Endothelial cell of umbilical vein (primary cell): ENCODE results near the gene HLA-DQA1. TPM values are rescaled to one million over a fixed set of nuclear protein-coding genes. Genes with fewer than 3 reads are reported as not detected.

Experiments
- BruUV-seq: library from RNA; stranded (reverse); fragments of 400-500 nt; replicated peaks from 2 replicates; lab custom pipeline; 2021; lab: Mats Ljungman, UMichigan
- CTCF ChIA-PET: fragments of 300-600, 350-600 bp; sonication (Branson Sonifier 250); formaldehyde crosslinking; loops from one replicate; lab custom pipeline; 2021; ENCODE audit warnings: antibody characterized with exemption, inconsistent platforms; lab: Charles Lee
- POLR2A ChIA-PET: fragments of 300-600, 350-600 bp; sonication (Branson Sonifier 250); formaldehyde crosslinking; loops from one replicate; lab custom pipeline; 2021; ENCODE audit warnings: antibody characterized with exemption, inconsistent platforms; lab: Charles Lee
- DNase-seq: peaks from one replicate; pipeline ENCODE4 v3.0.0-alpha.2; 2011; ENCODE audit warnings: low read depth, low spot score
- FAIRE-seq: peaks from 2 replicates; lab custom pipeline; 2011; peaks lifted over from hg19 to GRCh38; lab: Jason Lieb, UNC
- H2AFZ ChIP-seq: 2 replicates; pipeline ENCODE4 v1.6.0; 2012; ENCODE audit warnings: low read depth, low read length, control low read depth, inconsistent platforms
- H3K27ac ChIP-seq: 2 replicates; pipeline ENCODE4 v1.5.1; 2011; ENCODE audit warnings: low read depth, mild to moderate bottlenecking, control low read depth, low read length, moderate library complexity; ENCODE audit not compliant: insufficient read depth
- H3K27me3 ChIP-seq, 2 experiments: 2 replicates each; pipeline versions ENCODE4 v1.6.0 to v1.6.1; 2011; ENCODE audit warnings: low read length in 2 of 2, mixed read lengths in 1 of 2; ENCODE audit not compliant: control insufficient read depth in 2 of 2, insufficient read depth in 2 of 2
- H3K36me3 ChIP-seq, 2 experiments: 2 replicates in 1 of 2; 3 replicates in 1 of 2; pipeline ENCODE4 v1.5.1; 2011; ENCODE audit warnings: low read length in 2 of 2, mild to moderate bottlenecking in 1 of 2, moderate library complexity in 1 of 2; ENCODE audit not compliant: control insufficient read depth in 2 of 2, insufficient read depth in 2 of 2; ENCODE audit errors: extremely low read depth in 1 of 2
- H3K4me1 ChIP-seq: 3 replicates; pipeline ENCODE4 v1.5.1; 2011; ENCODE audit warnings: mild to moderate bottlenecking, low read length; ENCODE audit not compliant: control insufficient read depth, insufficient read depth; ENCODE audit errors: extremely low read depth
- H3K4me2 ChIP-seq: 2 replicates; pipeline ENCODE4 v1.6.1; 2011; ENCODE audit warnings: low read length, control low read depth, mixed read lengths; ENCODE audit not compliant: insufficient read depth
- H3K4me3 ChIP-seq, 3 experiments: fragments of 200-600 bp in 1 of 3; sonication (generic), shearing (Covaris generic) in 1 of 3; replicated peaks in 1 of 3; 2 replicates each; pipeline ENCODE4 v1.5.1; 2011 to 2016; ENCODE audit warnings: control low read depth in 3 of 3, low read length in 3 of 3, mild to moderate bottlenecking in 2 of 3, inconsistent platforms in 1 of 3, low read depth in 1 of 3, moderate library complexity in 1 of 3; ENCODE audit not compliant: insufficient read depth in 1 of 3
- H3K79me2 ChIP-seq: 2 replicates; pipeline ENCODE4 v1.6.0; 2012; ENCODE audit warnings: low read length, inconsistent platforms; ENCODE audit not compliant: control insufficient read depth, insufficient read depth
- H3K9ac ChIP-seq: replicated peaks from 2 replicates; pipeline ENCODE3; 2011; ENCODE audit warnings: low read length, control low read depth; ENCODE audit not compliant: insufficient read depth; ENCODE audit errors: extremely low read depth
- H3K9me1 ChIP-seq: replicated peaks from 3 replicates; pipeline ENCODE4 v1.6.0; 2011; ENCODE audit warnings: mild to moderate bottlenecking, low read length; ENCODE audit not compliant: control insufficient read depth, insufficient read depth; ENCODE audit errors: extremely low read depth
- H3K9me3 ChIP-seq: replicated peaks from 2 replicates; pipeline ENCODE4 v1.5.1; 2012; ENCODE audit warnings: low read length, inconsistent platforms; ENCODE audit not compliant: control insufficient read depth, insufficient read depth
- H4K20me1 ChIP-seq: replicated peaks from 2 replicates; pipeline ENCODE3; 2011; ENCODE audit warnings: mild to moderate bottlenecking, low read length; ENCODE audit not compliant: control insufficient read depth, insufficient read depth; ENCODE audit errors: extremely low read depth
- CTCF ChIP-seq, 2 donors: IDR thresholded peaks; 1 replicate in 1 of 2; 2 replicates in 1 of 2; pipeline ENCODE4 v1.5.1; 2011; ENCODE audit warnings: low read length in 2 of 2, mild to moderate bottlenecking in 2 of 2, moderate library complexity in 2 of 2, control low read depth in 1 of 2, inconsistent platforms in 1 of 2, low read depth in 1 of 2; ENCODE audit not compliant: insufficient read depth in 1 of 2; ENCODE audit errors: extremely low read depth in 1 of 2
- EZH2 ChIP-seq: IDR thresholded peaks from 2 replicates; pipeline ENCODE4 v1.6.1; 2012; ENCODE audit warnings: borderline replicate concordance, low read depth, mild to moderate bottlenecking, moderate library complexity, low read length, inconsistent platforms; ENCODE audit not compliant: severe bottlenecking
- FOS ChIP-seq: IDR thresholded peaks from 2 replicates; pipeline ENCODE4 v1.6.1; 2011; ENCODE audit warnings: mild to moderate bottlenecking, low read length, moderate library complexity, borderline replicate concordance; ENCODE audit not compliant: insufficient read depth
- GATA2 ChIP-seq: IDR thresholded peaks from 2 replicates; pipeline ENCODE4 v1.7.0; 2011; ENCODE audit warnings: low read depth, mild to moderate bottlenecking, moderate library complexity, mixed read lengths, low read length; ENCODE audit not compliant: insufficient read length, insufficient read depth
- JUN ChIP-seq: IDR thresholded peaks from 2 replicates; pipeline ENCODE4 v1.6.1; 2011; ENCODE audit warnings: borderline replicate concordance, low read depth; ENCODE audit not compliant: insufficient read length, insufficient read depth
- MAX ChIP-seq: IDR thresholded peaks from 2 replicates; pipeline ENCODE4 v1.6.1; 2011; ENCODE audit not compliant: insufficient read depth, insufficient read length
- MYC ChIP-seq: IDR thresholded peaks from one replicate; pipeline ENCODE4 v1.6.1; 2011; ENCODE audit warnings: mild to moderate bottlenecking, low read depth, low read length
- POLR2A ChIP-seq: IDR thresholded peaks from 2 replicates; pipeline ENCODE4 v1.6.1; 2012; ENCODE audit warnings: low read depth, mild to moderate bottlenecking, control low read depth, low read length
- POLR2AphosphoS5 ChIP-seq: IDR thresholded peaks from 2 replicates; pipeline ENCODE4 v1.6.1; 2012; ENCODE audit warnings: low read depth, mild to moderate bottlenecking, control low read depth, low read length, moderate library complexity; ENCODE audit not compliant: insufficient read depth
- dilution Hi-C: fragments of 300-500 bp; cut with MboI; formaldehyde crosslinking; loops from one replicate; pipeline ENCODE4 v1.15.0; 2019; ENCODE audit warnings: low sequenced_read_pairs; ENCODE audit not compliant: extremely low pct_ligation_motif_present
- intact Hi-C: fragments of 100-400 bp; cut with micrococcal nuclease; formaldehyde crosslinking; loops from one replicate; pipeline ENCODE4 v1.10.0; 2022
- polyA plus RNA-seq, 4 experiments: library from polyadenylated mRNA; depleted of rRNA in 3 of 4; stranded (reverse) in 3 of 4; unstranded in 1 of 4; fragments of >200 nt; gene quantifications; 2 replicates each; pipeline versions ENCODE4 v1.2.1 to v1.2.3, GENCODE V29; 2011 to 2012; ENCODE audit warnings: missing spikeins in 1 of 4
- total RNA-seq: library from RNA; stranded (reverse); gene quantifications from 2 replicates; pipeline ENCODE4 v1.2.3, GENCODE V29; 2021

The HLA-DQA1 gene
- total and polyA plus RNA-seq, 2 donors (not counting 3 experiments of a cell fraction or from before 2014, with no cell fraction given) = not detected

- no peaks in the 10 kb centered on the region for H3K9me1 ChIP-seq
- peaks cover 0 to 3% of the 10 kb centered on the region in 2 experiments for H3K27me3 ChIP-seq
- no peak for TF ChIP-seq FOS
- no peak overlapping the region for H3K27ac ChIP-seq
- H3K9ac ChIP-seq = no peak overlapping the region
- no peak for DNase-seq
- no peak overlapping the region for H2AFZ ChIP-seq
- H3K9me3 ChIP-seq = no peaks in the 10 kb centered on the region
- POLR2A ChIA-PET = no interaction called here
- H3K4me2 ChIP-seq = no peak overlapping the region
- FAIRE-seq = no peak
- H3K4me3 ChIP-seq = no peak overlapping the region
- no TSS peak for BruUV-seq
- H3K36me3 ChIP-seq = no peaks in the 10 kb centered on the region
- CTCF ChIA-PET = no interaction called here
- dilution Hi-C loops = no loop called here
- intact Hi-C loops = no loop called here
- no peaks in the 10 kb centered on the region for H3K79me2 ChIP-seq
- H3K4me1 ChIP-seq = no peaks in the 10 kb centered on the region
- H4K20me1 ChIP-seq = no peaks in the 10 kb centered on the region
Observed at GRCh38 chr6:32604434-32604877, 32.8 kb upstream of the HLA-DQA1 start.

GRCh38 chr6:32607263-32607987 is 29.8 kb upstream of the HLA-DQA1 start:
- DNase-seq (no peak), FAIRE-seq (no peak)
- H3K27me3 ChIP-seq = peaks cover 0 to 3% of the 10 kb centered on the region in 2 experiments
- dilution Hi-C loops (no loop called here), intact Hi-C loops (no loop called here)
- CTCF ChIA-PET = no interaction called here
- no peaks in the 10 kb centered on the region for H3K9me3 ChIP-seq
- H3K79me2 ChIP-seq = no peaks in the 10 kb centered on the region
- H2AFZ ChIP-seq = no peak overlapping the region
- BruUV-seq = no TSS peak
- H3K4me2 ChIP-seq = no peak overlapping the region
- H3K9me1 ChIP-seq = no peaks in the 10 kb centered on the region
- no peak overlapping the region for H3K4me3 ChIP-seq
- TF ChIP-seq POLR2AphosphoS5 (no peak), CTCF (IDR thresholded peaks at IDR 0.05; ENCODE audit: extremely low read depth in 1 of 2, insufficient read depth in 1 of 2, low read depth in 1 of 2, low read length in 2 of 2) (no peak), FOS (no peak), EZH2 (no peak), MAX (no peak), POLR2A (no peak), MYC (no peak), JUN (no peak), GATA2 (no peak)
- H3K27ac ChIP-seq = no peak overlapping the region
- H3K4me1 ChIP-seq = no peaks in the 10 kb centered on the region
- POLR2A ChIA-PET = no interaction called here
- no peaks in the 10 kb centered on the region for H3K36me3 ChIP-seq
- no peaks in the 10 kb centered on the region for H4K20me1 ChIP-seq
- H3K9ac ChIP-seq = no peak overlapping the region
